K562 (cell line): ENCODE results near the gene PHF12. TPM values are rescaled to one million over a fixed set of nuclear protein-coding genes. Genes with fewer than 3 reads are reported as not detected.

ENCODE experiments used
- ATF4 ChIP-seq: fragments of 450-650 bp; formaldehyde crosslinking; IDR thresholded peaks from 2 replicates; pipeline ENCODE4 v1.4.0; 2022; ENCODE audit warnings: mild to moderate bottlenecking, moderate library complexity
- ATF6 ChIP-seq: sonication (generic); formaldehyde crosslinking; IDR thresholded peaks from 2 replicates; pipeline ENCODE4 v1.4.0; 2020; ENCODE audit warnings: mild to moderate bottlenecking, missing genetic modification reagents
- BHLHE40 ChIP-seq: IDR thresholded peaks from 2 replicates; pipeline ENCODE4 v1.6.1; 2011; ENCODE audit warnings: low read length, improper control_type of control experiment
- CBX8 ChIP-seq: fragments of 200-600 bp; sonication (generic); IDR thresholded peaks from 2 replicates; pipeline ENCODE4 v1.6.1; 2012; ENCODE audit warnings: borderline replicate concordance, mixed run types, low read depth, mild to moderate bottlenecking, moderate library complexity, mixed read lengths, low read length, control low read depth, inconsistent platforms; ENCODE audit not compliant: poor library complexity, severe bottlenecking; ENCODE audit errors: extremely low read depth
- FOXJ3 ChIP-seq: sonication (generic); formaldehyde crosslinking; IDR thresholded peaks from 2 replicates; pipeline ENCODE4 v1.4.0; 2020; ENCODE audit warnings: mild to moderate bottlenecking, missing genetic modification reagents
- FOXP4 ChIP-seq: sonication (generic); formaldehyde crosslinking; IDR thresholded peaks from 2 replicates; pipeline ENCODE4 v1.8.0; 2022; ENCODE audit warnings: mild to moderate bottlenecking, missing genetic modification reagents, borderline replicate concordance
- KDM2B ChIP-seq: fragments of 250-450 bp; sonication (Bioruptor Pico); IDR thresholded peaks from 2 replicates; pipeline ENCODE4 v1.8.0; 2021; ENCODE audit warnings: mild to moderate bottlenecking, moderate library complexity
- MBD2 ChIP-seq: sonication (generic); IDR thresholded peaks from 2 replicates; pipeline ENCODE4 v1.6.1; 2016; ENCODE audit warnings: low read depth, borderline replicate concordance
- NRF1 ChIP-seq, 2 experiments: fragments of 450-650 bp; IDR thresholded peaks in 1 of 2; conservative IDR thresholded peaks in 1 of 2; 2 replicates each; pipeline ENCODE4 v1.6.1; 2014; ENCODE audit warnings: mild to moderate bottlenecking in 2 of 2
- POLR2H ChIP-seq: IDR thresholded peaks from 2 replicates; pipeline ENCODE4 v1.6.1; 2016; ENCODE audit warnings: missing genetic modification characterization, low read depth, mild to moderate bottlenecking, control low read depth, missing compliant biosample characterization, moderate library complexity
- SLC30A9 ChIP-seq: fragments of 250-450 bp; sonication (Bioruptor Pico); IDR thresholded peaks from 2 replicates; pipeline ENCODE4 v1.8.0; 2022; ENCODE audit warnings: mild to moderate bottlenecking, moderate library complexity
- SMAD3 ChIP-seq: fragments of 450-650 bp; formaldehyde crosslinking; conservative IDR thresholded peaks from 2 replicates; pipeline ENCODE4 v1.4.0; 2020; ENCODE audit warnings: mild to moderate bottlenecking
- TBP ChIP-seq: optimal IDR thresholded peaks from 2 replicates; pipeline ENCODE3; 2011; ENCODE audit warnings: low read depth, low read length, improper control_type of control experiment
- TCF15 ChIP-seq: fragments of 250-450 bp; sonication (Bioruptor Pico); IDR thresholded peaks from 2 replicates; pipeline ENCODE4 v1.8.0; 2022; ENCODE audit warnings: moderate library complexity, mild to moderate bottlenecking, inconsistent platforms
- THAP12 ChIP-seq: fragments of 250-450 bp; sonication (Bioruptor Pico); IDR thresholded peaks from 2 replicates; pipeline ENCODE4 v1.9.0; 2021; ENCODE audit warnings: mild to moderate bottlenecking, inconsistent platforms
- polyA plus RNA-seq, 8 experiments: library from polyadenylated mRNA; depleted of rRNA in 4 of 8; stranded (reverse) in 5 of 8; unstranded in 3 of 8; fragments of >200 nt; fragmentation: Nextera tagmentation in 2 of 8; fragmentation: Illumina TruSeq in 1 of 8; extraction: Ambion mirVana in 2 of 8; extraction: Trizol in 1 of 8; gene quantifications; 2 replicates each; pipeline versions ENCODE4 v1.2.1 to v1.2.3, GENCODE V29; 2011 to 2014; ENCODE audit warnings: inconsistent platforms in 1 of 8, missing spikeins in 1 of 8
- total RNA-seq, 7 experiments: library from RNA; depleted of rRNA in 6 of 7; stranded (reverse); fragments of >200 nt in 6 of 7; fragmentation: Illumina TruSeq in 2 of 7; extraction: Trizol in 2 of 7; gene quantifications; 2 replicates each; pipeline versions ENCODE4 v1.2.1 to v1.2.3, GENCODE V29; 2011 to 2021; ENCODE audit warnings: low replicate concordance in 1 of 7

The PHF12 gene
- total and polyA plus RNA-seq, 9 of the 15 experiments (the other 6 are each of a cell fraction or from before 2014, with no cell fraction given) = 0.82 to 31.3 (median 13.5) TPM

GRCh38 chr17:28951991-28952975 is 965 bp upstream of the PHF12 start (continued):
- TF ChIP-seq ATF6 (no peak), POLR2H (tag) (no peak; the same call in none of the 2 replicates), FOXP4 (CRISPR knock-in tag) (0 out of 2 replicates have a peak, but pooled peaks have one; percentile 39), ATF4 (CRISPR knock-in tag) (0 out of 2 replicates have a peak, but pooled peaks have one; percentile 38), FOXJ3 (no peak), BHLHE40 (peak; percentile 12; the same call in 1 of the 2 replicates), TBP (peak; percentile 80), SMAD3 (CRISPR knock-in tag) (peak; percentile 84), TCF15 (CRISPR knock-in tag) (no peak), NRF1 (conservative IDR thresholded peaks at IDR 0.05 in 1 of 2, IDR thresholded peaks at IDR 0.05 in 1 of 2) (no peak), CBX8 (no peak), MBD2 (peak; percentile 98), THAP12 (CRISPR knock-in tag) (no peak), KDM2B (CRISPR knock-in tag) (no peak), SLC30A9 (no peak)
